HepG2 (cell line): ENCODE data around the gene CDH23. TPM values are rescaled to one million over a fixed set of nuclear protein-coding genes. Genes with fewer than 3 reads are reported as not detected.
A peak's percentile ranks its signal among the peaks of the same experiment; 100 is the strongest.

Source experiments
- IKZF1 ChIP-seq: fragments of 450-650 bp; IDR thresholded peaks from 2 replicates; pipeline ENCODE4 v1.7.1; 2016
- KAT8 ChIP-seq: IDR thresholded peaks from 2 replicates; pipeline ENCODE4 v1.6.1; 2016; ENCODE audit warnings: missing genetic modification reagents, missing compliant biosample characterization
- PRDM15 ChIP-seq: sonication (generic); formaldehyde crosslinking; IDR thresholded peaks from 2 replicates; pipeline ENCODE4 v1.4.0; 2020; ENCODE audit warnings: missing genetic modification reagents
- SOX13 ChIP-seq, 3 experiments: fragments of 450-650 bp in 1 of 3; sonication (generic) in 1 of 3; formaldehyde crosslinking in 1 of 3; IDR thresholded peaks in 2 of 3; conservative IDR thresholded peaks in 1 of 3; 2 replicates each; pipeline versions ENCODE4 v1.5.0 to v1.6.1; 2016 to 2020; ENCODE audit warnings: antibody characterized with exemption in 1 of 3, mild to moderate bottlenecking in 1 of 3, missing compliant biosample characterization in 1 of 3, missing genetic modification reagents in 1 of 3, moderate library complexity in 1 of 3
- ZNF335 ChIP-seq: sonication (generic); formaldehyde crosslinking; IDR thresholded peaks from 2 replicates; pipeline ENCODE4 v1.4.0; 2020; ENCODE audit warnings: missing genetic modification reagents
- ZNF552 ChIP-seq: sonication (generic); formaldehyde crosslinking; IDR thresholded peaks from 2 replicates; pipeline ENCODE4 v1.9.0; 2022; ENCODE audit warnings: missing genetic modification reagents, mild to moderate bottlenecking, borderline replicate concordance
- polyA plus RNA-seq, 8 experiments: library from polyadenylated mRNA; depleted of rRNA in 3 of 8; stranded (reverse) in 7 of 8; unstranded in 1 of 8; fragments of >200 nt; fragmentation: Illumina TruSeq in 4 of 8; extraction: Trizol in 4 of 8; gene quantifications; 2 replicates each; pipeline versions ENCODE4 v1.2.1 to v1.2.3, GENCODE V29; 2011 to 2016; ENCODE audit warnings: low read depth in 4 of 8, missing spikeins in 1 of 8, mixed read lengths in 1 of 8; ENCODE audit not compliant: insufficient read depth in 1 of 8
- total RNA-seq, 5 experiments: library from RNA; depleted of rRNA; stranded (reverse); fragments of >200 nt; fragmentation: Illumina TruSeq; extraction: Trizol; gene quantifications; 2 replicates each; pipeline ENCODE4 v1.2.3, GENCODE V29; 2016; ENCODE audit warnings: low read depth in 1 of 5
- TF ChIP-seq, protein P1 (sequence below): sonication (generic); formaldehyde crosslinking; conservative IDR thresholded peaks from 2 replicates; pipeline ENCODE4 v1.8.0; 2022; ENCODE audit warnings: mild to moderate bottlenecking, moderate library complexity, missing genetic modification reagents
- TF ChIP-seq, protein P2 (sequence below): sonication (generic); formaldehyde crosslinking; IDR thresholded peaks from 2 replicates; pipeline ENCODE4 v1.4.0; 2020; ENCODE audit warnings: low read depth, missing genetic modification reagents

Gene CDH23
- total and polyA plus RNA-seq, 2 of the 13 experiments (the other 11 are each of a cell fraction or from before 2014, with no cell fraction given), result 0.13 TPM; not detected in 1

- TF ChIP-seq, protein P1, sequence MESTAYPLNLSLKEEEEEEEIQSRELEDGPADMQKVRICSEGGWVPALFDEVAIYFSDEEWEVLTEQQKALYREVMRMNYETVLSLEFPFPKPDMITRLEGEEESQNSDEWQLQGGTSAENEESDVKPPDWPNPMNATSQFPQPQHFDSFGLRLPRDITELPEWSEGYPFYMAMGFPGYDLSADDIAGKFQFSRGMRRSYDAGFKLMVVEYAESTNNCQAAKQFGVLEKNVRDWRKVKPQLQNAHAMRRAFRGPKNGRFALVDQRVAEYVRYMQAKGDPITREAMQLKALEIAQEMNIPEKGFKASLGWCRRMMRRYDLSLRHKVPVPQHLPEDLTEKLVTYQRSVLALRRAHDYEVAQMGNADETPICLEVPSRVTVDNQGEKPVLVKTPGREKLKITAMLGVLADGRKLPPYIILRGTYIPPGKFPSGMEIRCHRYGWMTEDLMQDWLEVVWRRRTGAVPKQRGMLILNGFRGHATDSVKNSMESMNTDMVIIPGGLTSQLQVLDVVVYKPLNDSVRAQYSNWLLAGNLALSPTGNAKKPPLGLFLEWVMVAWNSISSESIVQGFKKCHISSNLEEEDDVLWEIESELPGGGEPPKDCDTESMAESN (CRISPR knock-in tag), result no peak
- 0 out of 2 replicates have a peak, but pooled peaks have one; percentile 16 for TF ChIP-seq PRDM15 (CRISPR knock-in tag)
- TF ChIP-seq, protein P2, sequence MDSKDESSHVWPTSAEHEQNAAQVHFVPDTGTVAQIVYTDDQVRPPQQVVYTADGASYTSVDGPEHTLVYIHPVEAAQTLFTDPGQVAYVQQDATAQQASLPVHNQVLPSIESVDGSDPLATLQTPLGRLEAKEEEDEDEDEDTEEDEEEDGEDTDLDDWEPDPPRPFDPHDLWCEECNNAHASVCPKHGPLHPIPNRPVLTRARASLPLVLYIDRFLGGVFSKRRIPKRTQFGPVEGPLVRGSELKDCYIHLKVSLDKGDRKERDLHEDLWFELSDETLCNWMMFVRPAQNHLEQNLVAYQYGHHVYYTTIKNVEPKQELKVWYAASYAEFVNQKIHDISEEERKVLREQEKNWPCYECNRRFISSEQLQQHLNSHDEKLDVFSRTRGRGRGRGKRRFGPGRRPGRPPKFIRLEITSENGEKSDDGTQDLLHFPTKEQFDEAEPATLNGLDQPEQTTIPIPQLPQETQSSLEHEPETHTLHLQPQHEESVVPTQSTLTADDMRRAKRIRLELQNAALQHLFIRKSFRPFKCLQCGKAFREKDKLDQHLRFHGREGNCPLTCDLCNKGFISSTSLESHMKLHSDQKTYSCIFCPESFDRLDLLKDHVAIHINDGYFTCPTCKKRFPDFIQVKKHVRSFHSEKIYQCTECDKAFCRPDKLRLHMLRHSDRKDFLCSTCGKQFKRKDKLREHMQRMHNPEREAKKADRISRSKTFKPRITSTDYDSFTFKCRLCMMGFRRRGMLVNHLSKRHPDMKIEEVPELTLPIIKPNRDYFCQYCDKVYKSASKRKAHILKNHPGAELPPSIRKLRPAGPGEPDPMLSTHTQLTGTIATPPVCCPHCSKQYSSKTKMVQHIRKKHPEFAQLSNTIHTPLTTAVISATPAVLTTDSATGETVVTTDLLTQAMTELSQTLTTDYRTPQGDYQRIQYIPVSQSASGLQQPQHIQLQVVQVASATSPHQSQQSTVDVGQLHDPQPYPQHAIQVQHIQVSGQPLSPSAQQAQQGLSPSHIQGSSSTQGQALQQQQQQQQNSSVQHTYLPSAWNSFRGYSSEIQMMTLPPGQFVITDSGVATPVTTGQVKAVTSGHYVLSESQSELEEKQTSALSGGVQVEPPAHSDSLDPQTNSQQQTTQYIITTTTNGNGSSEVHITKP, result peak; percentile 63; the same call in 1 of the 2 replicates
- peak; percentile 74 for TF ChIP-seq KAT8 (CRISPR knock-in tag)
- 0 out of 2 replicates have a peak, but pooled peaks have one; percentile 45 for TF ChIP-seq ZNF552 (CRISPR knock-in tag)
- TF ChIP-seq SOX13 (IDR thresholded peaks at IDR 0.05), result no peak
- peak in 1 of 2 experiments; percentile 26; a peak in 1 of 4 replicates for TF ChIP-seq SOX13 (CRISPR knock-in tag; conservative IDR thresholded peaks at IDR 0.05 in 1 of 2, IDR thresholded peaks at IDR 0.05 in 1 of 2)
- peak; percentile 50; the same call in 1 of the 2 replicates for TF ChIP-seq ZNF335 (CRISPR knock-in tag)
- TF ChIP-seq IKZF1, result no peak
- TF ChIP-seq, all 625 proteins: peak for 149
Measured at GRCh38 chr10:71860243-71861029, 463.7 kb downstream of the CDH23 start (continued).
